Mesenchymal stem cell (in vitro differentiated cells and primary cell): ENCODE results near the gene TMEM185B. TPM values are rescaled to one million over a fixed set of nuclear protein-coding genes. Genes with fewer than 3 reads are reported as not detected.

ENCODE experiments used
- DNase-seq: peaks from one replicate; pipeline ENCODE4 v3.0.0-alpha.2; 2013
- H2AFZ ChIP-seq: one replicate; pipeline ENCODE4 v1.6.1; 2013; ENCODE audit warnings: low read depth, mild to moderate bottlenecking, control low read depth, inconsistent platforms, low read length, moderate library complexity
- H2AK5ac ChIP-seq: 2 replicates; pipeline ENCODE4 v1.6.1; 2013; ENCODE audit warnings: low read length, moderate library complexity, mild to moderate bottlenecking, inconsistent platforms; ENCODE audit not compliant: severe bottlenecking
- H2BK120ac ChIP-seq: one replicate; pipeline ENCODE4 v1.6.1; 2013; ENCODE audit warnings: low read depth, mild to moderate bottlenecking, inconsistent platforms, low read length, moderate library complexity
- H2BK12ac ChIP-seq, 2 experiments: one replicate each; pipeline ENCODE4 v1.6.1; 2013; ENCODE audit warnings: inconsistent platforms in 2 of 2, low read length in 2 of 2, mild to moderate bottlenecking in 2 of 2, moderate library complexity in 2 of 2, control low read depth in 1 of 2
- H2BK15ac ChIP-seq: one replicate; pipeline ENCODE4 v1.6.1; 2013; ENCODE audit warnings: mild to moderate bottlenecking, low read depth, inconsistent platforms; ENCODE audit not compliant: poor library complexity, severe bottlenecking
- H2BK5ac ChIP-seq: 2 replicates; pipeline ENCODE4 v1.6.1; 2013; ENCODE audit warnings: low read depth, mild to moderate bottlenecking, low read length, control low read depth, inconsistent platforms; ENCODE audit not compliant: poor library complexity, severe bottlenecking
- H3K14ac ChIP-seq, 2 experiments: one replicate each; pipeline ENCODE4 v1.6.1; 2013; ENCODE audit warnings: inconsistent platforms in 2 of 2, low read length in 2 of 2, control low read depth in 1 of 2, mild to moderate bottlenecking in 1 of 2, moderate library complexity in 1 of 2
- H3K18ac ChIP-seq, 2 experiments: one replicate each; pipeline ENCODE4 v1.6.1; 2013; ENCODE audit warnings: inconsistent platforms in 2 of 2, low read length in 2 of 2, control low read depth in 1 of 2, low read depth in 1 of 2, mild to moderate bottlenecking in 1 of 2
- H3K23ac ChIP-seq, 2 experiments: one replicate each; pipeline ENCODE4 v1.6.1; 2013; ENCODE audit warnings: inconsistent platforms in 2 of 2, low read length in 2 of 2, mild to moderate bottlenecking in 2 of 2, moderate library complexity in 2 of 2, control low read depth in 1 of 2
- H3K27ac ChIP-seq: 2 replicates; pipeline ENCODE4 v1.5.1; 2013; ENCODE audit warnings: mild to moderate bottlenecking, moderate library complexity, low read length, control low read depth, inconsistent platforms; ENCODE audit not compliant: poor library complexity, severe bottlenecking
- H3K27me3 ChIP-seq, 2 experiments: 2 replicates each; pipeline versions ENCODE4 v1.6.1 to v1.7.0; 2013; ENCODE audit warnings: low read length in 2 of 2, mild to moderate bottlenecking in 2 of 2, moderate library complexity in 2 of 2, control low read depth in 1 of 2, inconsistent platforms in 1 of 2; ENCODE audit not compliant: control insufficient read depth in 1 of 2, insufficient read depth in 1 of 2
- H3K36me3 ChIP-seq, 2 experiments: 2 replicates each; pipeline versions ENCODE4 v1.6.1 to v1.7.0; 2013; ENCODE audit warnings: low read length in 2 of 2, control low read depth in 1 of 2, inconsistent platforms in 1 of 2, low read depth in 1 of 2, mild to moderate bottlenecking in 1 of 2; ENCODE audit not compliant: insufficient read depth in 2 of 2, control insufficient read depth in 1 of 2
- H3K4ac ChIP-seq, 2 experiments: one replicate each; pipeline ENCODE4 v1.6.1; 2013; ENCODE audit warnings: inconsistent platforms in 2 of 2, low read length in 2 of 2, mild to moderate bottlenecking in 2 of 2, moderate library complexity in 2 of 2, control low read depth in 1 of 2, low read depth in 1 of 2
- H3K4me1 ChIP-seq: 2 replicates; pipeline ENCODE4 v1.6.1; 2013; ENCODE audit warnings: low read depth, low read length, control low read depth; ENCODE audit not compliant: control insufficient read depth, insufficient read depth
- H3K4me2 ChIP-seq: 2 replicates; pipeline ENCODE4 v1.6.1; 2013; ENCODE audit warnings: low read length, mild to moderate bottlenecking, inconsistent platforms; ENCODE audit not compliant: poor library complexity, severe bottlenecking
- H3K4me3 ChIP-seq, 2 experiments: 2 replicates each; pipeline versions ENCODE4 v1.5.1 to v1.7.0; 2013; ENCODE audit warnings: low read length in 2 of 2, mild to moderate bottlenecking in 2 of 2, control low read depth in 1 of 2, low read depth in 1 of 2; ENCODE audit not compliant: insufficient read depth in 1 of 2
- H3K79me1 ChIP-seq: replicated peaks from 2 replicates; pipeline ENCODE4 v1.6.1; 2013; ENCODE audit warnings: mild to moderate bottlenecking, control low read depth, low read length, inconsistent platforms; ENCODE audit not compliant: poor library complexity, severe bottlenecking
- H3K9ac ChIP-seq: 2 replicates; pipeline ENCODE4 v1.7.0; 2013; ENCODE audit warnings: mild to moderate bottlenecking, low read length, moderate library complexity
- H3K9me3 ChIP-seq: 2 replicates; pipeline ENCODE4 v1.7.0; 2013; ENCODE audit warnings: mild to moderate bottlenecking, low read length; ENCODE audit not compliant: control insufficient read depth
- H4K8ac ChIP-seq: one replicate; pipeline ENCODE4 v1.6.1; 2013; ENCODE audit warnings: inconsistent platforms, mild to moderate bottlenecking, low read length, moderate library complexity
- H4K91ac ChIP-seq: one replicate; pipeline ENCODE4 v1.6.1; 2013; ENCODE audit warnings: mild to moderate bottlenecking, low read length, inconsistent platforms
- WGBS: methylation state at CpG from one replicate; pipeline ENCODE4 v1.1.7; 2013; ENCODE audit warnings: mixed read lengths; 5-methylcytosine and 5-hydroxymethylcytosine counted together
- small RNA-seq: library from polyadenylated mRNA; stranded (forward); fragments of <200 nt; extraction: miRNeasy Mini kit (QIAGEN cat#:217004); gene quantifications from one replicate; pipeline ENCODE3, GENCODE V24; 2013; ENCODE audit warnings: low read depth

The TMEM185B gene

GRCh38 chr2:120174963-120175581 is 48.1 kb downstream of the TMEM185B start:
- WGBS = 44% methylated on average over 6 of the region's 6 CpGs
- DNase-seq = peak; percentile 70

More at GRCh38 chr2:120174963-120175581, 48.1 kb downstream of the TMEM185B start:
- H3K36me3 ChIP-seq = peaks cover 0 to 4% of the 10 kb centered on the region in 2 experiments
- H3K27me3 ChIP-seq = no peaks in the 10 kb centered on the region
- H3K79me1 ChIP-seq = no peaks in the 10 kb centered on the region
- no peak overlapping the region for H4K91ac ChIP-seq
- H3K14ac ChIP-seq = no peak overlapping the region
- H2BK12ac ChIP-seq = no peak overlapping the region
- H2AFZ ChIP-seq = no peak overlapping the region
- no peak overlapping the region for H3K4ac ChIP-seq
- no peak overlapping the region for H3K4me2 ChIP-seq
- peaks cover 2% of the 10 kb centered on the region for H3K4me1 ChIP-seq
- no peak overlapping the region for H4K8ac ChIP-seq
- no peak overlapping the region for H2BK15ac ChIP-seq
- H3K4me3 ChIP-seq = peak overlapping the region in 1 of 2 experiments; percentile 16
- H3K9ac ChIP-seq = peak overlapping the region; percentile 71
- no peaks in the 10 kb centered on the region for H3K9me3 ChIP-seq
- H3K18ac ChIP-seq = no peak overlapping the region
- no peak overlapping the region for H3K23ac ChIP-seq
- peak overlapping the region; percentile 44 for H2AK5ac ChIP-seq
- no peak overlapping the region for H3K27ac ChIP-seq
- no peak overlapping the region for H2BK5ac ChIP-seq
- H2BK120ac ChIP-seq = no peak overlapping the region

Small RNAs within 50 kb of the gene (small RNA-seq; reads per million reads assigned to genes)
- not detected for gene MTND4LP14
- gene RF00019 = not detected
